MV-4-11 (cell line): ENCODE results near the gene ABTB2.
A peak's percentile ranks its signal among the peaks of the same experiment; 100 is the strongest.

Experiments used
- DNase-seq: peaks from one replicate; lab custom pipeline; 2025; lab: John Stamatoyannopoulos, UW

Gene ABTB2

GRCh38 chr11:34166806-34167740, 190.7 kb downstream of the ABTB2 start:
- no peak for DNase-seq

GRCh38 chr11:34165786-34166555, 191.8 kb downstream of the ABTB2 start:
- no peak for DNase-seq

GRCh38 chr11:34165121-34165520, 192.7 kb downstream of the ABTB2 start:
- DNase-seq: no peak

GRCh38 chr11:34162856-34163255, 195.0 kb downstream of the ABTB2 start:
- DNase-seq: no peak

GRCh38 chr11:34162493-34162820, 195.4 kb downstream of the ABTB2 start:
- no peak for DNase-seq

- no peak for DNase-seq
These were observed 195.9 kb downstream of the ABTB2 start for GRCh38 chr11:34161812-34162492.

- DNase-seq: no peak
These were observed 196.4 kb downstream of the ABTB2 start for GRCh38 chr11:34161361-34161760.

- no peak for DNase-seq
These were observed 197.0 kb downstream of the ABTB2 start for GRCh38 chr11:34160791-34161190.

GRCh38 chr11:34160049-34160721, 197.6 kb downstream of the ABTB2 start:
- DNase-seq: no peak

- DNase-seq: no peak
These were observed 199.1 kb downstream of the ABTB2 start for GRCh38 chr11:34158661-34159060.

- no peak for DNase-seq
These were observed 200.6 kb downstream of the ABTB2 start for GRCh38 chr11:34157163-34157562.

- DNase-seq: no peak
These were observed 202.1 kb downstream of the ABTB2 start for GRCh38 chr11:34155757-34156062.

GRCh38 chr11:34155057-34155756, 202.6 kb downstream of the ABTB2 start:
- DNase-seq: no peak

GRCh38 chr11:34154059-34154875, 203.5 kb downstream of the ABTB2 start:
- peak; percentile 86 for DNase-seq

- DNase-seq: no peak
These were observed 205.6 kb downstream of the ABTB2 start for GRCh38 chr11:34151916-34152845.

- DNase-seq: no peak
These were observed 206.6 kb downstream of the ABTB2 start for GRCh38 chr11:34151166-34151565.

GRCh38 chr11:34150494-34151151, 207.2 kb downstream of the ABTB2 start:
- DNase-seq: no peak

GRCh38 chr11:34149786-34150185, 208.0 kb downstream of the ABTB2 start:
- no peak for DNase-seq

- DNase-seq: no peak
These were observed 208.5 kb downstream of the ABTB2 start for GRCh38 chr11:34149274-34149673.
